ENCODE results near the gene GABRA4.
A peak's percentile ranks its signal among the peaks of the same experiment; 100 is the strongest.

Gene GABRA4

DNA sequence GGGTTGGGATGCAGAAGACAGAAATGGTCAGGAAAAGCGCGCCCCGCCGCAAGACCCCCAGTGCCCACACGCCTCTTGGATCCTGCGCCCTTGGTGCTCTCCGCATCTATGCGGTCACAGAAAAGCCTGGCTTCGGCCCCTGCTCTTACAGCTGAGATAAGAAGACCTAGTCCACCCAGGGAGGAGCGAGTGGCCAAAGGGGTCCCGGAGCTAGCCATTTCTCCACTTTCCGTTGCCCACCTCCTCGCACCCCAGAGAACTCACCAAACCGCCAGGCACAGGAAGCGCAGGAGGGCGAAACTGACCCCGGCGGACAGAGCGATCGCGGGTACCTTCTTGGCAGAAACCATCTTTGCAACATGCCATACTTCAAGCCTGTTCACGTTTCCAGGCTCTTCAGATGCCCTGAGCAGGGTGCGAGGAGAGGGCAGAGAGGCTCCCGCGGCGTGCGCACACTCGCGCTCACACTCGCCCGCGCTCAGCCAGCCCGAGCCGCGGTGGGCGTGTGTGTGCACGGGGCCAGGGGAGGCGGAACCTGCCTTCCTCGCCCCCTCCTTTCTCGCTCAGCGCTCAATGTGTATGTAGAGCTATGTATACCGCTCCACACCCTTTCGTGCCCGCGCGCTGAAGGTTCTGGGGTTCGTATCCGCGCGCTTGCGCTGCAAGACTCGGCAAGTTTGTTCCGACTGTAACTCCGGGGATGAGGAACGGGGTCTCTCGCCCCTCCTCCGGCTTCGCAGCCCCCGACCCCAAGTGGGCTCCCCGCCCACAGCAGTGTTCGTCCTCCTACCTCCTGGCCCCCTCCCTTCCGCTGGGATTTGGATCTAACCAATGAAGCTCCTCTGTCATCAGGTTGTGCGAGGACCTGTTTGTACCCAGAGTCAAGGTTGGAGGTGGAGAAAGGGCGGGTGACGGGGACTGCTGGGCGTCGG is at the start of gene GABRA4:
Gene GABRA4, minus strand, starts transcription at position 507 of the 932 bp plus-strand sequence. Its CDS starts 157 bp downstream, at position 350.
- DNase-seq = no peak

- DNase-seq = no peak
Measured at GRCh38 chr4:47040828-47041227, 47.4 kb upstream of the GABRA4 start.

- no peak for DNase-seq
Measured at GRCh38 chr4:47038263-47038662, 44.9 kb upstream of the GABRA4 start.

DNA sequence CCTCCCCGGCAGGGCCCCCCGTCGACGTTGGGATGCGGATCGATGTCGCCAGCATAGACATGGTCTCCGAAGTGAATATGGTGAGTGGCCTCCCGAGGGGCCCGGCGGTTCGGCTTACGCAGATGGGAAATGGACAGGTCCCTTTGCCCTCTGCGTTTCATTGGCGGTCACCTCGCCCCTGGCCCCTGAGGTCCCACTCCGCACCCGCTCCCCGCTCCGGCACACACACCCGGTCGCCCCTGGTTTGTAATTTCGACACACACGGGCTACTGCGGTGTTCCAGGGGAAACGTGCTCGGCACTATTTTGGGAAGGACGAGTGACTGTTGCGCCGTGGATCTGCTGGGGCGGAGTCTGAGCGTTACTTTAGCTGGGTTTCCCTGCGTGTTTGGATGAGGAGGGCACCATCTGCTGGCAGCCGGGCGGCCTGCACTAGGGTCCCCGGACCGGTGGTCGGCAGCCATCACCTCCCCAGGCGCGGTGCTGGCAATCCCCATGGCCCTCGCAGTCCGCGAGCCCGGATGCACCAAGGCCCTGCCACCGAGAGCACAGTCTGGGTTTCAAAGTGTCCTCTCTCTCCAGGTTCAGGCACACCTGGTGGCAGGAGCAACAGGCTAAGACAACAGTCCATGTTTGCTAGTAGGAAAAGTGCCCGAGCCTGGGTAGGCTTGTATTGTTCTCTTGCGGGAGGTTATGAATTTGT is 39.2 kb upstream of the GABRA4 start:
- peak; percentile 3 for DNase-seq

- no peak for DNase-seq
Measured at GRCh38 chr4:47031751-47032404, 38.5 kb upstream of the GABRA4 start.

DNA sequence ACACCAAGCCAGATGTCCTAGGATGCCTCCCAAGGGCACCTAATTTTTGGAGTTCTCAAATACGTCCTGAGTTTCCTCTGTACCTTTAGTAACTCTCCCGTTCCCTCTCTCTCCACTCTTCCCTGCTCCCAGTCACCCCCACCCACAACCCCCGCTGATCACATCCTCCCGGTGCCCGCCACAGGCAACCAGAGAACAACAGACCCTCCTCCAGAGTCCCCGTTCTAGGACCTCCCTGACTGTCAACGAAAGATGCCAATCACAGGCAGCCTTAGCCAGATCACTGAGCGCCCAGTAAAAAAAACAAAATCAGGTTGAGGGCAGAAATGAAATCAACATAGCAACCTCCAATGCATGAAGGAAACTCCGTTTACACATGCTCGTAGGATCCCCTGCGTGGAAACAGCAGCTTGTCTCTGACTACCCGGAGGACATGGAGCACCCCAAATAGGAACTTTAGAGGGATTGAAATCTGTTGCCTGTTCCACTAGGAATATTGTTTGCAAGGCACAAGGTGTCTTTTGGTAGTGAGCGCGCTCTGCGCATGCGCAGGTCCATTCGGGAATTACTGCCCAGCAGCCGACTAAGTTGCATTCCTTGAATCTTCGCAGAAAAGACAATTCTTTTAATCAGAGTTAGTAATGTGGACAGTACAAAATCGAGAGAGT is 37.8 kb upstream of the GABRA4 start, which contains the start of gene GABRB1:
Gene GABRB1, plus strand, starts transcription at position 557 of the 668 bp plus-strand sequence.
- no peak for DNase-seq

- DNase-seq = no peak
Measured at GRCh38 chr4:47017494-47017893, 24.1 kb upstream of the GABRA4 start.

- DNase-seq = no peak
Measured at GRCh38 chr4:47017081-47017480, 23.7 kb upstream of the GABRA4 start.

DNA sequence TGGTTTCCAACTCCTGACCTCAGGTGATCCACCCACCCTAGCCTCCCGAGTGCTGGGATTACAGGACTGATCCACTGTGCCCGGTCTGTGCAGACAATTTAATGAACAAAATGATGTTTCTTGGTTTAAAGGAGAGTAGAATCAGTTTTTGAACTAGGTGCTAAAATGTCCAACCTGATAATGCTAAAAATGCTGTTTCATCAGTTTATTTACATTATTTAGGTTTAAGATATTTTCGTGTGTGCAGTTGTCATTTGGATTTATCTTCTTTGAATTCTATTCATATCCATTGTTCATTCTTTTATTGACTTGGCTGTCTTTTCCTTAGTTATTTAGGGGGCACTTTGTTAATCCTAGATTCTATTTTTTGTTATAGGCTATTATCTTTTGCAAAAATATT is 20.0 kb upstream of the GABRA4 start:
- DNase-seq = no peak

DNA sequence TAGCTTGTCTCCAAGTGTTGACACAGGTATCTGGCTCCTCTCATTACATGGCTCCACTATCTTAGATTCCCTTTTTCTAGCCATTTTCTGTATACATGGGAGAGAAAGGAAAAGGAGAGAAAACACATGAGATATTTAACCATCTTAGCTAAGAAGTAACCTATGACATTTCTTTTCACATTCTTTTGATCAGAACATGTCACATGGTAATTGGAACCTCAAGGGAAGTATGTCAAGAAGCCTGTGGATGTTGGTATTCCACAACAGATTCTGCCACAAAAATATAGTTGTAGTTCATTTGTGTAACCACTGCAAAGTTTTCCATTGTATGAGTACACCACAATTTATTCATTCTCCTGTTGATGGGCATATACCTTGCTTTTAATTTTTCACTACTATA is 19.3 kb upstream of the GABRA4 start:
- no peak for DNase-seq

- peak; percentile 10 for DNase-seq
Measured at GRCh38 chr4:47010912-47011446, 17.6 kb upstream of the GABRA4 start.

- no peak for DNase-seq
Measured at GRCh38 chr4:47010347-47010911, 17.0 kb upstream of the GABRA4 start.

- DNase-seq = no peak
Measured at GRCh38 chr4:47002580-47002979, 9.2 kb upstream of the GABRA4 start.

DNA sequence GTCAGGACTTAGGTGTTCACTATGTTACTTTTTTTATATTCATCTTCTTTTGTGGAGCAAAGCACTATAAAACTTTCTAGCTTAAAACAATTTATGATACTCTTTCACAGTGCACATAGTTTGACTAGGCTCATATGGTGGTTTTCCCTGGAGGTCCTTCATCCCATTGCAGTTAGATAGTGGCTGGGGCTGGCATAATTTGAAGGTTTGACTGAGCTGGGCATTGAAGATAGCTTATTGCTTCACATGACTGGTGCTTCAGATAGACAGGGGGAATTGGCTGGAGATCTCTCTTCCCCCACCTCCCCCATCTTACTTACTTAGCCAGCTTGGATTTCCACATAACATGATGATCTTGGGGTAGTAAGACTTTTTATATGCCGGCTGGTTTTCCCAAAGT is 7.0 kb upstream of the GABRA4 start:
- DNase-seq = no peak

DNA sequence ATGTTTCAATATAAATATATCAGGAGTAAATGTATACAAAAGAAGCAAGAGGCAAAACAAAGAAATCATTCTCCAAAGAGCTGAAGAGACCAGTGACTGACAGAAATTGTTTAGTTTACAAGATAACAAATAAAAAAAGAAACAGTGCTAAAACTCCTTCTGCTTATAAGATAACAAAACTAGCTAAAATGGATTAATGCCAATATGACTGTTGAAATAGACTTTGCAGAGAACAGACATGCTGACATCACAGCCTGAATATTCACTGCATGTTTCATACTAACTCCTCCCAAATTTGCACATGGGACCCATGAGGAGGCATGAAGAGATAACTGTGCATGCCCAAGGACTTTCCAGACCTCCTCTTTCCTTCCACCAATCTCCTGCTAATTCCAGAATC is 6.2 kb upstream of the GABRA4 start:
- DNase-seq = no peak

GRCh38 chr4:46994007-46994405 is 625 bp upstream of the GABRA4 start:
- DNase-seq = no peak

GRCh38 chr4:46992338-46992737 is 1.0 kb downstream of the GABRA4 start:
- DNase-seq = no peak

- no peak for DNase-seq
Measured at GRCh38 chr4:46986922-46987638, 6.3 kb downstream of the GABRA4 start.

DNA sequence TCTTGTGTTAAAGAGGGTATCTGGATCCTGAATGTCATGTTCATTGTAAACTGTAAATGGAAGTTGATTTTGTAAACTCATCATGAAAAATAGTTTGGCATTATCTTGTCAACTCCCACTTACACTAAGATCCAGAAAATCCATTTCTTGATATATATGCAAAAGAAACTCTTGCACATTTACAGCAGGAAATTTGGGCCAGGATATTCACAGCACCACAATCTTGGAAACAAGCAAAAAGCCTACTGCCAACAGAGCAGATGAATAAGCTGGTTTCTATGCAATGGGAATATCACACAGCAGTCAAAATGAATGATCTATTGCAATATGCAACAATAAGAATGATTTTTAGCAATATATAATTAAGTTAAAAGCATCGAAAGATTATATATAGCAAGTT is 8.6 kb downstream of the GABRA4 start:
- no peak for DNase-seq

DNA sequence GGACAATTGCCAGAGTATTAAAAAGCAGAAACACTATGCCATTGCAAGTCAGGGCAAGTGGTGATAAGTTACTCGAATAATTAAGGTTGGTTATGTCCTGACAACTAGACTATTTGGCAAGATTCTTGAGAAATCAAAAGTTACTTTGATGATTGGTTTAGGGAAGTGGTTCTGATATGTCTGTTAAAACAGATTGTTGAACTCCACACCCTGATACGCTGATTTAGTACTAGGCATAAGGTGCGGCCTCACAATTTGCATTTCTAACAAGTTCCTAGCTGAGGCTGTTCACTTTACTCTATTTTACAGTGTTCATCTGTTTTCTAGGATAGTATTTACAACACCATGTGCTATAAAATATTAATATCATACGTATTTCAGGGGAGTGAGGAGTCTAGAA is 12.5 kb downstream of the GABRA4 start:
- no peak for DNase-seq

DNA sequence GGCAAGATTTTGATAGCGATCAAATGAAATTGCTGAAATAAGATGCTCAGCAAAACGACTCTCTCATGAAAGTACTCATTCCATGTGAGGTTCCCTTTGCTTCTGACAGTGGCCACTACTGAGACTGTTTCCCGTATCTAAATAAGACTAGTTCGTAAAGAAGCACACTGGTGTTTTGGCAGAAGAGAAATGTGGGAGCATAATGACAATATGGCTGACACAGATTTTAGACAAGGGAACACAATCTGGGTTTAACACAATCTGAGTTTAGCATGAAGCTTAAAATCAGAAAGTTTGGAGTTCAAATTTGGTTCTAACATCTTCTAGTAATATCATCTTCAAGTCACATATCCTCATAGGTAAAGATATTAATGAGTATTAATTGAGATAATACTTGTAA is 13.7 kb downstream of the GABRA4 start:
- no peak for DNase-seq

GRCh38 chr4:46979283-46979682 is 14.1 kb downstream of the GABRA4 start:
- no peak for DNase-seq

Measured in NK-92 treated with Interleukin-12 subunit alpha and Interleukin-12 subunit beta, amount 100 ng/mL, for 24 hours (cell line).